OCI-M2 (cell line): ENCODE measurements around the gene PCBD2.
"Not testable (repeated sequence)": the region's sequence is repeated elsewhere in the genome, so short reads cannot be mapped to it uniquely, and the experiment has no call there.

Experiments used
- DNase-seq: peaks from one replicate; lab custom pipeline; 2025; ENCODE audit not compliant: unreplicated experiment; lab: John Stamatoyannopoulos, UW

The PCBD2 gene

GRCh38 chr5:134905246-134905996, 490 bp downstream of the PCBD2 start:
- DNase-seq = peak; percentile 32

GRCh38 chr5:134906811-134907210, 1.9 kb downstream of the PCBD2 start:
- DNase-seq = no peak

- not testable (repeated sequence) for DNase-seq
Observed at GRCh38 chr5:134910752-134911151, 5.8 kb downstream of the PCBD2 start.

GRCh38 chr5:134911285-134912206, 6.6 kb downstream of the PCBD2 start:
- DNase-seq = no peak

DNA sequence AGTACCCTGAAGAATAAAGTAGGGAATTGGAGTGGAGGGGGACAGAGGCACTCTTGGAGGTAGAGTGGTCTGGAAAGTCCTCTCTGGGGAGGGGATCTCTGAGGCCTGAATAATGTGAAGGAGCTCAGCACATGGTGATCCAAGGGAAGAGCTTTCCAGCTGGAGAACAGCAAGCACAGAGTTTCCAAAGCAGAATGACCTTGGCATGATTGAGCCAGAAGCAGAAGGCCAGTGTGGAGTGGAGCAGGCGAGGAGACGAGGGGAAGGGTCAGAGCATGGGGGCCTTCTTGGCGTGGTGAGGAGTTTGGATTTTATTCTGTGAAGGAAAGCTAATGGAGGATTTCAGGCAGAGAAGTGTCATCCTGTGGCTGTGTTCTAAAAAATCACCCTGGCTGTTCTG, 8.3 kb downstream of the PCBD2 start:
- DNase-seq = no peak

- DNase-seq = no peak
Observed at GRCh38 chr5:134913795-134914194, 8.9 kb downstream of the PCBD2 start.

DNA sequence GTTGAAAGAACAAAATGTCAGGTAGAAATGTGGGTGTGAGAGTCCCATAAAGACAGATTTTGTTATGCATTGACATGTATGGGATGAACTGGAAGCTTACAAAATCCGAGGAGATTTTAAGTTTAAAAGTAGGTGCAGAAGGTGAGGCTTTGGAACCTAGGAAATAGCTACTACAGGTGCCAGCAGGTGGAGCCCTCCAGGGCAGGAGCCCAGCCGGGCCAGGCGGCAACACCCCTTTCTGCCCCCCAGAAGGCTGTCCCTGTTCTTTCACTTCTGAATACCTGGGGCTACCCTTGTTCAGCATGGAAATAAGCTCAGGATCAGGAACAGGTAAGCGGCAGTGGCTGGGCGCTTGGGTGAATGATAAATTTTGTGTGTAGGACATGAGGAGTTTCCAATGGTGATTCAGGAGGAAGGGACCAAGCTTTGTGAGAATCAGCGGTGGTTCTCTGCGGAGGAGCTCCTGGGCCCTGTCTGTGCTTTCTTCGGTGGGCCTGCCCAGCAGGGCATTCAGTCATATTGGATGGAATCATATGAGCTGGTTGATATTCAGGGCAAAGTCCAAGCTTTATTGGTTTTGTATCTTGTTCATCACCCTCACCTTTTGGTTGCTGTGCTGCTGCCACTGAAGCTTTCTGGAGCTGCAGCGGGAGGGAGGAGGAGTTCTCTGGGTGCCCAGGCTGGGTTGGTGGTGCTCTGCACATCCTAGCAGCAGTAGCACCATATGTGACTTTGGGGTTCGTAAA, 12.3 kb downstream of the PCBD2 start:
- DNase-seq = no peak

GRCh38 chr5:134918861-134919260, 13.9 kb downstream of the PCBD2 start:
- no peak for DNase-seq

DNA sequence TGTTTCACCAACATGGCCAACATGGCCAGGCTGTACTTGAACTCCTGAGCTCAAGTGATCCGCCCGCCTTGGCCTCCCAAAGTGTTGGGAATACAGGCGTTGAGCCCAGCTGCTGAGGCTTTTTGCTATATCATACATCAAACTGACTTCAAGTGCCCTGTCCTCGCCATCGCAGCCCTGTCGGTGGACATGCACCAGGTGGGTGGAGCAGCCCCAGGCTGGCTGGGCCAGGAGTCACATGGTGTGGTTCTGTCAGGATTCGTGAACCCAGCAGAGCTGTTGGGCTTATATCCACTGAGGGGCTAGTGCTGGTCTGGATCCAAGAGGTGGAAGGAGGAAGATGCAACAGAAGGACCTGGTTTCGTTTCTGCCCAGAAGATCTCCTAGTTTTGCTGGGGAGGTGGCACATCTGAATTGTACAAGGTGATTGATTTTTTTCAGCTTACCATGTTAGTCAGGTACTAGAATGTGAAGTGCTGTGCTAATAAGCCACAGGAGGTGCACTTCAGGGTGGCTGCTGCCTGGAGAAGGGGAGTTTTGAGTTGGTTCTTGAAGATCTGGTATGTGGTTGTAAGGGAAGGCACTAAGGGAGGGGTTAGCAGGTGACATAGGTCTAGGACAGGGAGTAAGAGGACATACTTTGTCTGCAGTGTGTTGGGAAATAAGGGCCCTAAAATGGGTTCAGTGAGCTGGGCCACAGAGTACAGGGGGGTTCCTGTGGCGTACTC, 16.1 kb downstream of the PCBD2 start:
- no peak for DNase-seq

GRCh38 chr5:134932508-134932907, 27.6 kb downstream of the PCBD2 start:
- DNase-seq = no peak

- DNase-seq = no peak
Observed at GRCh38 chr5:134934202-134934601, 29.3 kb downstream of the PCBD2 start.

- no peak for DNase-seq
Observed at GRCh38 chr5:134935711-134936602, 31.0 kb downstream of the PCBD2 start.

DNA sequence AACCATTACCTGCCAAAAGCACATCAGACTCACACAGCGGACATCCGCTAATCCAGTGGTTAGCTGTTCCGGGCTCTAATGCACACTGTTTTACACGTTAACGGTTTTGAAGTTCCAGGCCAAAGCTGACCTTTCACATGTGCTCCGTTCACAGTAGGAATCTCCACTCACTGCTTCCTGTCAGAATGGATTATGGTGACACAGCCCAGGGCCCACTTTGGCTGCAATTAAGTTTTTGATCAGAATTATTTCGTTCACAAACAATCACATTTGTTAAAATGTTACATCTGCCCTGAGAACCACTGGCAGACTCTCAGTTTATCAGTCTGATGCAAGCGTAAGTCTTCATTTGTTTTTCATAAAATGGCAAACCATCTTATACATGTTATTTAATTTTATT, 32.6 kb downstream of the PCBD2 start:
- DNase-seq = no peak

DNA sequence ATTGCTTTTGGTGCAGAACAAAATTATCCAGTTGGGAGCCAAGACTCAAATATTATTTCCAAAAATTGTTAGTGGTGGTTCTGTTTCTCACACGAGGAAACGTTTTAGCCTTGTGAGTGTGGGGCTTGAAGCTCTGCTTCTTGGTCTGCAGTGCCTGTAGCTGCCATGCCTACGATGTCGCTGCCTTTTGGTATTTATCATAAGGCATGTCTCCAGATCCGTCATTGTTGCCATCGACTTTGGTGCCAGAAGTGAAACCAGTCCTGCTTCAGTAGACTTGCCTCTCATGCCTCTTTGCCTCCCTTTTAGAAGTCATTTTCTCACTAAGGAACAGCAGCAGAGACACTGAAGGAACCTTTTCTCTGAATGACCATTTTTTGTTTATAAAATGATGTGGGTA, 33.1 kb downstream of the PCBD2 start:
- no peak for DNase-seq

GRCh38 chr5:134939500-134939899, 34.6 kb downstream of the PCBD2 start:
- DNase-seq = no peak

DNA sequence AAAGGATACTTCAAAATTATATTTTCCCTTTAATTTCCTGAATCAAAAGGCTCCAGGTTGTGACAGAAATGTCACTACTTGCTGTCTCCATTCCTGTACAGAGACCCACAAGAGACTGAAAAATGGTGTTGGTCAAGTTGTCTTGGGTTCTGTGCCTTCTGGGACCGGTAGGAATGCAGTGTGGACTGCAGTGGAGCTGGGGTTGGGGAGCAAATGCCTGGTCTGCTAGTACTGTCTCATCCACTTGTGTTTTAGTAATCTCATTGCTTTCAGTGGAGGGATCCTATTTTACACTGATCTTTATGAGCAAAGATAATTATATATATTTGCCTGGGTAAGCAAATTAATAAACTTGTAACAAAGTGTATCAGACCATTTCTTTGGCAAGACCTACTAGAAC, 38.6 kb downstream of the PCBD2 start:
- no peak for DNase-seq

GRCh38 chr5:134944630-134945029, 39.7 kb downstream of the PCBD2 start:
- DNase-seq = no peak

GRCh38 chr5:134945041-134945440, 40.1 kb downstream of the PCBD2 start:
- DNase-seq = no peak

DNA sequence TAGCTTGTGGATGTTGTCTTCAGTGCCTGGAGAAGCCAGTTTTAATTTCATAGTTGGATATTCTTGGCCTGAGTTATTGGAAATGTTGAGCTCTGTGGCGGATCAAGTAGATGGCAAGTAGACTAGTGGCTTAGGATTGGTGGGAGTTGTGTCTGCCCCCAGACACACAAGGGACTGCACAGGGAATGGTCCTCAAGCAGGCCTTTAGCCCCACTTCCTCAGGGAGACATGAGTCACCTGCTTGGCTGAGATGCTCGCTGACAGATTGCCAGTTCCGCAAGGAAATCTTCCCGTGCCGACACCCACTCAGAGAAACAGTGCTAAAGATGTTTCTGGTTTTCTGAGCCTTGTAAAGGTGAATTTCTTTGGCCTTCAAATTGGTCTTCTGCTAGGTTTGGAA, 44.0 kb downstream of the PCBD2 start:
- no peak for DNase-seq

- DNase-seq = no peak
Observed at GRCh38 chr5:134949316-134949715, 44.4 kb downstream of the PCBD2 start.
